ENCODE results near the gene UBE4B. TPM values are rescaled to one million over a fixed set of nuclear protein-coding genes. Genes with fewer than 3 reads are reported as not detected.

The UBE4B gene
- total and polyA plus RNA-seq, 2 of the 4 experiments (the other 2 are of a cell fraction) = 26.5 to 39.3 TPM

DNA sequence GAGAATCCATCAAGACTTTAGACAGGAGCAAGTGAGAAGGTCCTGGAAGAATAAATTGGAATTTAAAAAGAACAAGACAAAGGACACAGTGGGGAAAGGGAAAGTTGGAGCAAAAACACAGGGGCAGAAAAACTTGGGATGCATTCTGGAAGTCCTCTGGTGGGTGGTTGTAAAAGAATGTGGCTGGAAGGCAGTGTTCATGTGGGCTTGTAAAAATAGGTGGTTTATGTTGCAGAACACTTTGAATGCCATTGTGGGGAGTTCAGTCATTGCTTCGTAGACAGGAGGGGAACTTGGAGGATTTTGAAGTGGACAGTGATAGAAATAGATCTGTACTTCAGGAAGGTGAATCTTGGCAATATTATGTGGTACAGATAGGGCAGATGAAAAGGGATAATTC, 192.8 kb downstream of the UBE4B start:
- Histone ChIP-seq H3K79me1 (ENCODE audit: low read depth in 1 of 2, low read length in 2 of 2) (peaks cover 9 to 83% of the 10 kb centered on the region in 2 experiments; a peak in 3 of 4 replicates), H2BK5ac (ENCODE audit: low read depth, low read length, poor library complexity, severe bottlenecking) (no peak overlapping the region), H3K4me3 (ENCODE audit: insufficient read depth, low read depth, low read length) (no peak overlapping the region), H3K27ac (ENCODE audit: insufficient read depth, low read length) (no peak overlapping the region), H2BK15ac (ENCODE audit: low read depth, low read length) (no peak overlapping the region), H3K18ac (ENCODE audit: low read depth, low read length) (no peak overlapping the region), H3K9me3 (ENCODE audit: control insufficient read depth, insufficient read depth, low read length) (no peaks in the 10 kb centered on the region), H3K4me1 (ENCODE audit: control insufficient read depth, insufficient read depth, low read length) (no peaks in the 10 kb centered on the region), H3K9ac (ENCODE audit: low read depth, low read length) (no peak overlapping the region), H4K91ac (ENCODE audit: insufficient read depth, low read depth, low read length) (no peak overlapping the region), H2BK20ac (ENCODE audit: low read depth, low read length) (no peak overlapping the region), H4K5ac (ENCODE audit: low read depth, low read length) (no peak overlapping the region), H3K4me2 (ENCODE audit: low read depth, low read length) (no peak overlapping the region), H2AFZ (replicated peaks; ENCODE audit: low read length, poor library complexity) (no peak overlapping the region), H3K23ac (ENCODE audit: low read depth, low read length) (no peak overlapping the region), H3K36me3 (ENCODE audit: control insufficient read depth, insufficient read depth, low read length) (no peaks in the 10 kb centered on the region), H4K8ac (ENCODE audit: low read depth in 2 of 2, low read length in 2 of 2) (no peak overlapping the region), H3K4ac (ENCODE audit: low read depth, low read length) (no peak overlapping the region), H3K14ac (replicated peaks; ENCODE audit: low read depth, low read length) (no peak overlapping the region), H3K56ac (ENCODE audit: extremely low read depth, insufficient read depth, low read length) (no peak overlapping the region), H3K27me3 (ENCODE audit: control insufficient read depth, insufficient read depth, low read length) (no peaks in the 10 kb centered on the region), H2AK9ac (replicated peaks; ENCODE audit: low read depth, low read length, poor library complexity) (no peak overlapping the region), H2BK120ac (ENCODE audit: low read depth, low read length) (no peak overlapping the region), H4K20me1 (ENCODE audit: insufficient read depth, low read length) (peaks cover 93% of the 10 kb centered on the region), H2AK5ac (ENCODE audit: low read depth, low read length) (no peak overlapping the region), H3K9me1 (ENCODE audit: insufficient read depth, low read length) (peaks cover 13% of the 10 kb centered on the region)
- intact Hi-C loops (cut with micrococcal nuclease) (no loop called here), in situ Hi-C loops (cut with MboI; ENCODE audit: low sequenced_read_pairs) (no loop called here), dilution Hi-C loops (cut with HindIII; ENCODE audit: low sequenced_read_pairs, unreplicated experiment) (no loop called here)
- POLR2A ChIA-PET (ENCODE audit: unreplicated experiment) = no interaction called here
- peak; percentile 43 for DNase-seq
- CTCF ChIA-PET = no interaction called here
- no TSS peak for BruUV-seq (replicated peaks)
- TF ChIP-seq CEBPB (IDR thresholded peaks at IDR 0.05; ENCODE audit: low read depth, low read length) = 0 out of 2 replicates have a peak, but pooled peaks have one; percentile 4
- no peak for TF ChIP-seq RFX5 (IDR thresholded peaks at IDR 0.05; ENCODE audit: low read depth, low read length)
- ATAC-seq (ENCODE audit: low read depth) = peak; percentile 59
- 91% methylated on average over 1 of the region's 1 CpG; no CpG with 5 or more reads in 1 of the 2 experiments for WGBS, 2 experiments (ENCODE audit: extremely low coverage in 2 of 2, insufficient read length in 1 of 2)
